Right ventricle myocardium superior (tissue), 1 donor: Measurements from ENCODE around the gene IRAK2. TPM values are rescaled to one million over a fixed set of nuclear protein-coding genes. Genes with fewer than 3 reads are reported as not detected.

Experiments used
- ATAC-seq: fragments of 200-7000 bp; cut with Tn5 transposase; one replicate; pipeline ENCODE4 v1.9.1; 2020; ENCODE audit warnings: mild to moderate bottlenecking; ENCODE audit not compliant: poor library complexity
- DNase-seq: peaks from one replicate; pipeline ENCODE4 v3.0.0-alpha.2; 2020
- intact Hi-C: fragments of 100-400 bp; cut with DNase I; formaldehyde crosslinking; loops from one replicate; pipeline ENCODE4 v1.11.2; 2022
- total RNA-seq: library from RNA; stranded (reverse); fragmentation: NEBNext Ultra II Directional; extraction: Animal tissue kit (Norgen Biotek cat#: 25700); gene quantifications from one replicate; pipeline ENCODE4 v1.2.1, GENCODE V29; 2021
- donor health status: DM: no; HTN: yes; CAD: no; lungs with severe emphysema.

Gene IRAK2
- total RNA-seq, 1 donor from 2014 or later: 1.7 TPM

DNA sequence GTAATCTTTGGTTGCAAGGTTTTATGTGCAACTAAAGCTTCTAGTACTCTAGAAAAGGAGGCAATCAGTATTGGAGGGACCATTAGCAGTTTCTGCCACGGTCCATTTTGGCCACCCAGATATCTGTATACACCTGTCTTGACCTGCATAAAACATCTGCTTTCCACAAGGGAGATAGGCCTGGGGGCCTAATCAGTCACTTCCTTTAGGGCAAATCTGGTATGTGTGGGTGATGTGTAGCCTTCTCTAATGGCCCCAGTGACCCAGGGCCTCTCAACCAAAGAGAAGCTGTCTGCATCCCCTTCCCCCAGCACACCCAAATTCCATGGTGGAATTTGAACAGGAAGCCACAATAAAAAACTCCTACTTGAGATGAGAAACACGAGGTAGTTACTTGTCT is 19.5 kb downstream of the IRAK2 start:
- DNase-seq (no peak), ATAC-seq (no peak)
- intact Hi-C loops: no loop called here

DNA sequence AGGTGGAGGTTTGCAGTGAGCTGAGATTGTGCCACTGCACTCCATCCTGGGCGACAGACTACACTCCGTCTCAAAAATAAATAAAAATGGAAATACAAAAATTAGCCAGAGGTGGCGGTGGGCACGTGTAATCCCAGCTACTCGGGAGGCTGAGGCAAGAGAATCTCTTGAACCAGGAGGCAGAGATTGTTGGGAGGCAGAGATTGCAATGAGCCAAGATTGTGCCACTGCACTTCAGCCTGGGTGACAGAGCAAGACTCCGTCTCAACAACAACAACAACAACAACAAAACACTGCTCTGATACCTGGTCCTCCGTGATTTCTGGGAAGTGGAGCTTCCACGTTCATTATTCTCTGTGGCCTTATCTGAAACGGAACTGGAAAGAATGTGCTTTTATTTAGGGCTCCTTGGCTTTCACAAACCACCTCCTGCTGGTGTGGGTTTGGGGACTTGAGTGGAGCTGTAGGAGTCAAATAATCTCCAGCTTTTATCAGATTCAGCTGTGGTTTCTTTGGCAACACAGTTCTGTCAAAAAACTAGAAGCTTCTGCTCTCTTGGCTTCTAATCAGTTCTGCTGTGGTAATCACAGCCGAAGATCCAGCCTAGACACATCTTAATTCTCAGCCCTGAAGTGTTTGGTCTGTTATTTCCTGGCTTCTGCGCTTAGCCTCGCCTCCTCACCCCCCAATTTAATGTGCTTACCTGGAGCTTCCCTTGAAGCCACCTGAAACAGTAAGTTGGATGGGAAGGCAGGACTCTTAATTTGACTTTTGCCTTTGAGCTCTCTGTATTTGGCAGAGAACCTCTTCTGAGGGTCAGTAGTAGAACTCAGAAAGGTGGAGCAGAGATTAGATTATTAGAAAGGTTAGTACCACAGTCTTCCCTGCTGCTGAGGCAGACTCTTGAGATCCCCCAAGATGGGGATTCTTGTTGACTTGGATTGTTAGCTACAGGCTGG is 21.4 kb downstream of the IRAK2 start:
- DNase-seq (no peak), ATAC-seq (peak; percentile 15)
- intact Hi-C loops: no loop called here

DNA sequence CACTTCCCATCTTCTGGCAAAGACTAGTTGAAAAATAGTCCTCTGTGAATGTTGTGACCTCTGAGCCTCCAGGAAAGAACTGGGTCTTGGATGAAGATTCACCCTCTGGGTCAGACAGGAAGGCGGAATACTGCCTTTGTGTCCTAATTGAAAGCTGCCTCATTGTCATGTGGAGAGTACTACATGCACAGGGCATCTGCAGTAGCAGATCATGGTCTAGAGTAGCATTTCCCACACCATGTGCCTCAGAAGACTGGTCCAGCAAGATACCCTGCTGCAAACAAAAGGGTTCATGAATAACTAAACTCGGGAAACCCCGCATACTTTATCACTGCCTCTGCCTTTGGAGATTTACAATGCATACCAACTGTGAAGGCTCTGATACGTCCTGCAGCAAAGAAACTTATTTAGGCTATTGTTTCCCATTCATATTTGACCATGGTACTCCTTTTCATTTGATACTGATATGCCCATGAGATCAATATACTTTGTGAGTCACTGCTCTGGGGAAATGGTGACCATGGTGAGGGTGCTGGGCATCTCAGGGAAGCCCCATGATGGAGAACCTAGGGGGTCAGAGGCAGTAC is 22.7 kb downstream of the IRAK2 start:
- intact Hi-C loops: no loop called here
- ATAC-seq: no peak

DNA sequence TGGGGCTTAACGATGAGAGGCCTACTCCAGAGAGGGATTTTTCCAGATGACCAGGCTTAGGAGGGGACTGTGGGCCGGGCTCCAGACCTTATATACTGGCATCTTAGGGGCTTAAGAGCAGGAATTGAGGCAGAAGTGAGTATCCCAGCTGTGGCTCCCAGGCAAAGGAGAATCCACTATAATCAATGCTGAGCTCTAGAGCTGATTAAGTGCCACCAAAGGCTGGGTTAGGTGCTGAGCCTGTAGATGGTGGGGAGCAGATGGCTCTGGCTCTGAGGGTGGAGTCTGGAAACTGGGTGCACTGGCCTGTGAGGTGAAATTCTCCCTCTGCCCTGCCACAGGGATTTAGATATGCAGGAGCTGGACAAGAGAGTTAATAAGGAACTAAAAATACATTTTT is 23.2 kb downstream of the IRAK2 start:
- intact Hi-C loops: no loop called here
- DNase-seq (no peak), ATAC-seq (no peak)

More for the DNA sequence above, 22.7 kb downstream of the IRAK2 start:
- DNase-seq: no peak

DNA sequence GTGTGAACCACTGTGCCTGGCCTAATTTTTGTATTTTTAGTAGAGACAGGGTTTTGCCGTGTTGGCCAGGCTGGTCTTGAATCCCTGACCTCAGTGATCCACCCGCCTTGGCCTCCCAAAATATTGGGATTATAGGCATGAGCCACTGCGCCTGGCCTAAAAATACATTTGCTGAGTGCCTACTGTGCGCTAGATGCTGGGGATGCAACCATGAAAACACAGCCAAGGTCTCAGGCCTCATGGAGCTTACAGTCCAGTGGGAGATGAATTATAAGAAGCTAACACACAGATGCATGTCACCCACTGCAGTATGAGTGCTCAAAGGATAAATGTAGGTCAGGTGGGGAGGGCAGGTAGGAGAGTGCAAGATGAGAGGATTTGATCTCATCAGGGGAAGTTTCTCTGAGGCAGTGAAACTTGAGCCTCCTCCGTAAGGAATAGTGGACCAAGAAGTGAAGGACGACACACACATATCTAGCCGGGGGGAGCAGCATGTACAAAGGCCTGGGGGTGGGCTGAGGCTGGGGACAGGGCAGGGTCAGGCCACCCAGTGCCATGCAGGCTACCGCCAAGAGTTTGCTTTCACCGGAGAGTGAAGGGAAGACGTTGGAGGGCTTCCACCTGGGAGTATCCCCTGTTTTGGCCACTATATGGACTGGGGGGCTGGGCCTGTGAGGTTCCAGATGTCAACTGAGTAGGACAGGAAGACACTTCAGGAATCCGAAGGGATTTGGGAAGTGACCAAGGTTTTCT is 24.3 kb downstream of the IRAK2 start:
- ATAC-seq (no peak), DNase-seq (no peak)
- intact Hi-C loops: no loop called here

DNA sequence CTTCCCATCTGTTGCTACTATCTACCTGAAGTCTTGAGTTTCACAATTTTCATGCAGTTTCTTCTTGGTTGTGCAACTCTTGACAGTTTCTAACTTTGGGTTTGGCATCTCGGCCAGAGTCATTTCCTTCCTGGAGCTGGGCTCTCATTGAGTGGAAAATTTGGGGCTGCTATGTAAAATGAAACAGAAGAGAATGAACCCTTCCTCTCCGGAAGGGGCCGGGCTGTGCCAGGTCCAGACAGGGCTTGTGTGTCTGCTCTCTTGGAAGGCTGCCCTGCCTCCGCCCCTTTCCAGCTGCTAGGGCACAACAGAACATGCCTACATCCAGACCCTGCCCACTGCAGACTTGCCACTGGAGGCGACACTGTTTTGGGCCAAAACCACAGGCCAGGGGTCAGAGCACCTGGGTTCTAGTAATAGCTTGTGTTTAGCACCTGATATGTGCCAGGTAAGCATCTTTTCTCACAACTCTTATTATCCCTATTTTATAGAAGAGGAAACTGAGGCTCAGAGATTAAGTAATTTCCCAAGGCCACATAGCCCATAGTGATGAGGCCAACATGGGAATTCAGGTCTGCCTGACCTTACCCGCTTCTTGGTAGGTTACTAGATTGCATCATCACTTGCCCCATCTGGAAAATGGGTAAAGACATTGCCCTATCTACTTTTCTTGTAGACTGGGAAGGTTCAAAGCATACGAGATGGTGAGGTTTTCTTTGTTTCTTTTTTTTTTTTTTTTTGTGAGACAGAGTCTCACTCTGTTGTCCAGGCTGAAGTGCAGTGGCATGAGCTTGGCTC is 25.0 kb downstream of the IRAK2 start:
- ATAC-seq: peak; percentile 73
- intact Hi-C loops: no loop called here
- DNase-seq: peak; percentile 95

DNA sequence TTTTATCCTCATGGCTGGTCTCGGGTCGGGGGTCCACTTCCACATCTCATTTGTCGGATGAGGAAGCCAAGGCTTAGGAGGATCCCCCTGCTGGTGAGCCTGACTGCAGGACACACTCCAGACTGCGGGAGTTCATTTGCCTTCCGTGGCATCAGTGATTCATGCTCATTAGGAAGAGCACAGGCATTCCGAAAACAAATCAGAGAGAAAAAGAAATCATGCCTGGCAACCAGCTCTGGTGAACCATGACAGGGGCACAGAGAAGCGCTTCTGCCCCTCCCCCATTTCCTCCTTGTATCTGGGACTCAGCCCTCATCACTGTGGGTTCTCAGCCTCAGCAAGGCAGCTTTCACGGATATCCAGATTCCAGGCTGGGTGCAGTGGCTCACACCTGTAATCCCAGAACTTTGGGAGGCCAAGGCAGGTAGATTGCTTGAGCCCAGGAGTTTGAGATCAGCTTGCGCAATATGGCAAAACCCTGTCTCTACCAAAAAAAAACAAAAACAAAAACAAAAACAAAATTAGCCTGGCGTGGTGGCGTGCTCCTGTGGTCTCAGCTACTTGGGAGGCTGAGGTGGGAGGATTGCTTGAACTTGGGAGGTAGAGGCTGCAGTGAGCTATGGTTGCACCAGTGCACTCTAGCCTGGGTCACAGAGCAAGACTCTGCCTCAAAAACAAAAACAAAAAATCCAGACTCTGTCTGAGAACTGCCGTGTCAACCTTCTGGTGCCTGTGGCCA is 28.4 kb downstream of the IRAK2 start:
- intact Hi-C loops: no loop called here
- ATAC-seq (no peak), DNase-seq (no peak)

DNA sequence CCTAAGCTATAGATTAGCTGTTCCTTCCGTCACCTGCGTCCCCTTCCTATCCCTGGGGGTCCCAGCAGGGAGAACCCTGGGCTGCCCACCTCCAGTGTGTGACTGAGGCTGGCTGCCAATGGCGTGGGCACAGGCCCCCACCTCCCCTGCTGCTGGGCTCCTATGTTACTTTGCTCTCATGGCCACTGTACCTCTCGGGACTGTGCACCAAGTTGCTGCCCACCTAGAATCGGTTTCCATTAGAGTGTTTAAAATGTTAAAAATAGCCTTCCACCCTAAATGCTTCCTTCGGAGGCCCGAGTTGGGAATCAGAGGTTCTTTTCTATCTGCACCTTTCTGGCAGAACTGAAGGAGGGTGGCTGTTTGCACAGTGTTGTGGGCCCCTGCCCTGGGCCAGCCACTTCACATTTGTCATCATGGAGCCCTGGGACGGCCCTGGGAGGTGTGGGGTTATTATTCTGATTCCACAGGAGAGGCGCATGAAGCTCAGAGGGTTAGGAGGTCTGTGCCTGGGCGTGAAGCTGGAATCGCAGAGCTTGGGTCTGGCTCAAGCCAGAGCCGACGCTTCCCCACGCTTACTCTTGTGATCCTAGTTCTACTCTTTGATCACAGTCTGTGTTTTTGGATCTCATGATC is 29.1 kb downstream of the IRAK2 start:
- peak; percentile 7 for ATAC-seq
- DNase-seq: no peak
- intact Hi-C loops: no loop called here

DNA sequence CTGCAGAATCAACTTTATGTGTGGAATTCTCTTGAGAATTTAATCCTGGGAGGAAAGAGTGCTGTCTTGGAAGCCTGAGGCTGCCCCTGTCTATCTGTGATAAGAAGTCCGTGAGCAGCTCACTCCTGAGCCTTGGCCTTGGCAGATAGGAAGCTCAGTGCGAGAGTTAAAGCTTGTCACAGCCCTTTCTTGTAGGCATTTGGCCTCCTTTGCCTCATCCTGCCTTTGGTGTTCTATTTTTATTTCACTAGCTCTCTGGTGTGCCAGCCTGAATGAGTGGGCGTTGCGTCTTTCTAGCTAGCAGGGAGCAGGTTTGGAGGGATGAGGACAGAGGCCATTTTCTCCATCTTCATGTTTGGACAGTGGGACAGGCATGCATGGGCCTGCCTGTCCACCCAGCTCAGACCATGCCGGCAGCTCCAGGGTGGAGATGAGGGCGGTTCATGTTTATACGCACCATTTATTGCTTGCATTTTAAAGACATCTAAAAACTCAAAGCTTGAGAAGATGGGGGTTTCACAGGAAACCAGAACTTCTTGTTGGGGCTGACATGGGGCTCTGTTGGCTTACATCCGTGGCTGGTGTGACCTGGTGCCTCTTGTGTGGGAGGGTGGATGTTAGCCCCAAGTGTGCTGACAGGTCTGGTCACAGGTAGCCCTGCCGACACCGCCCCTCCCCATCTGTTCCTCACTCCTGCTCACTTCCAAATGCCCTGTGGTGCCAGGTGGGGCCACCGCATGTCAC is 29.8 kb downstream of the IRAK2 start:
- intact Hi-C loops: no loop called here
- no peak for DNase-seq
- ATAC-seq: peak; percentile 67

DNA sequence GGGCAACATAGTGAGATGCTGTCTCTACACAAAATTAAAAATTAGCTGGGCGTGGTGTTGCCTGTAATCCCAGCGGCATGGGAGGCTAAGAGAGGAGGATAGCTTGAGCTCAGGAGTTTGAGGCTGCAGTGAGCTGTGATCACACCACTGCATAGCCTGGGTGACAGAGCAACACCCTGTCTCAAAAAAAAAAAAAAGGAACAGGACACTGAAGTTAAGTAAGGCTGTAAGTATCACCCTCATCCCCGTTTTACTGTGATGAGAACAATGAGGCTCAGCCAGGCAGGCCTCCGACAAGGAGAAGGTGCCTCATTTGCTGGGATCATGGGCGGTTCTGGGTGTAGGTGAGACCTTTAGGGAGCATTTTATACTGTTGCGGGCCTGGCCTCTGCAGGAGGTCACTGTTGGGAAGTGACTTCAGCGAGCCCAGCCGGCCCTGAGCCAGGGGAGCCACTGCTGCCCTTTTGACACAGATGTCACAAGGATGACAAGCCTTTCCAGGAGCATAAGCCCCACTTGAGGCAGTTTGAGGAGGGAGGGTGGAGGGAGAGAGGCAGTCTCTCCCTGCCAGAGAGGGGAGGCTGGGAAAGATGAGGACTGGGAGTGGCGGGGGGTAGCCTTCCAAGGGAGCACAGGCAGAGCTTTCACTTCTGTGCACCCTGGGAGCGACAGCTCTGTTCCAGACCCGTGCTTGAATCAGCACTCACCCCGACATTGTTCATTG is 30.8 kb downstream of the IRAK2 start:
- intact Hi-C loops: no loop called here
- ATAC-seq (no peak), DNase-seq (no peak)

DNA sequence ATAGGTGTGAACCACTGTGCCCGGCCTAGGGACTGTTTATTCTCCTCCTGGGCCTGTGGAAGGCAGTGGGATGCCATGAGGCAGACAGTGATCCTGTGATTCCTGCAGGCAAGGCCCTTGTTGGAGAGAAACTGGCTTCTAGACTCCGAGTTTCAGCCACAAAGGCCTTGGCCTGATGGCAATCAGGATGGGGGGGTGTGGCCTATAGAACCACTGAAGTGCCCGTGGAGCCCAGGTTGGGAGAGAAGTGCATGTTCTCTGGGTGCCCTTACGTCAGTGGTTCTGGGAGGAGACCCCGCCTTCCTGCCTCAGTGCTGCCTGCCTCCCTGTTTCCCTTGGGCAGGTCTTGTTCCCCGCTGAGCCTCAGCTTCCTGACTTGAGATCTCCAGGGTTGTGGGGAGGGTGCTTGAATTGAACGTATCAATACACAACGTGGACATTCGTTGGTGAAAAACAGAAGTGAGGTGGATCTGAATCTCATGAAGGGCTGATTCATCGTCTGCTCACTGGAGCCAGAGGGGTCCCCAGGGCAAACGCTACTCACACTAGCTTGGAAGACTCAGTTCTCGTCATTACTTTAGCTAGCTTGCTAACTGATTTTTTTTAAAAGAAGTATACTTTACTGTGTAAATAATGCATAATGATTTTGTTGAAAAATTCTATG is 31.8 kb downstream of the IRAK2 start:
- intact Hi-C loops: no loop called here
- ATAC-seq: no peak
- DNase-seq: peak; percentile 79

DNA sequence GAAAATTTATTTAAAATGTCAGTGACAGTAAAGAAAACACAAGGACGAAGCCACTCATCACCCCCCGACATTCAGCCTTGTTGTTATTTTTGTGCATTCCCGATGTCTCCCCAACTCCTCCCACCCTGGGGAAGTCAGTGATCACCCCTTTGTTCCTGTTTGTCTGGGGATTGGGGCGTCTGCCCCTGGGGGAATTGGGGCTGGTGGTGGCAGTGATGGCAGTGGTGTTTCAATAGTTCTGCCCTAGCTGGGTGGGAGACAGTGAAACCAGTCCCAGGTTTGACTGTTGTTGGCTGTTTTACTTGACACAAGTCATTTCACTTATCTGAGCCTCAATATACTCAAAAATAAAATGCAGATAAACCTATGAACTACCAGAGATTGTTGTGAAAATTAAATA is 33.5 kb downstream of the IRAK2 start:
- intact Hi-C loops: no loop called here
- no peak for ATAC-seq
- DNase-seq: no peak

DNA sequence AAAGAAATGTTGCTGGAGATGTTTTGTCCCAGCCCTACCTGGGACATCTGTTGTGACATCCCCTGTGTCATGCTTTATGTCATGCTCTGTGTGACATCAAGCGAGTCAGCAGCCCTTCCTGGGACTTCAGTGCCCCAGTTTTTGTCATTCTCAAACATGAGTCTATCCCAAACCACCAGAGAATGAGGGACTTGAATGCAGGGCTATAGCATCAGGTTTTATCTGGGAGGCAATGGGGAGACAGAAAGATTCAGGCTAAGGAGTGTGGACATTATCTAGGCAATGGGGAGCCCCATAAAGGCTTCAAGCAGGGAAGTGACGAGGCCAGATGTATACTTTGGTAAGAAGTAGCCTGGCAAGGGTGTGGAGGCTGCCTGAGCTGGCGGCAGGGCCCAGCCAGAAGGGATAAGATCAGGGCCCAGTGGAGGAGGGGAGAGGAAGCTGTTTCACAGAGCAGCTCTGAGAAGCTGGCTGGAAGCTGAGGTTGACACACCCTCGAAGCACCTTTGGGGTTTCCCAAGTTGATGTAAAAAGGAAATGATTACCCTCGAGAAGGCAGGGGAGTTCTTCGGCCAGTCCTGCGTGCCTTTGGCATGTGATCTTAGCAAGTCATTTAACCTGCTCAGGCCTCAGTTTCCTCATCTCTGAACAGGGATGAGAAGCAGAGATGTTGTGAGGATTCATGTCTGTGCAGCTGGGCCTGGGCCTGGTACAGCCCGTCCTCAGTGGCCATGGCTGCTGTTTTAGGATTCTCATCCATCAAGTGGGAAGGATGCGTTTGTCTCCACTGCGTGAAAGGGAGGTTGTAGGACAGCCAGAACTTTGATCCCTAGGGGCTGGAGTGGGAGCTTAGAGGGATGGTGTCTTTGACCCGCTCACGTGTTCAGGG is 34.3 kb downstream of the IRAK2 start:
- intact Hi-C loops: no loop called here
- ATAC-seq (no peak), DNase-seq (no peak)

DNA sequence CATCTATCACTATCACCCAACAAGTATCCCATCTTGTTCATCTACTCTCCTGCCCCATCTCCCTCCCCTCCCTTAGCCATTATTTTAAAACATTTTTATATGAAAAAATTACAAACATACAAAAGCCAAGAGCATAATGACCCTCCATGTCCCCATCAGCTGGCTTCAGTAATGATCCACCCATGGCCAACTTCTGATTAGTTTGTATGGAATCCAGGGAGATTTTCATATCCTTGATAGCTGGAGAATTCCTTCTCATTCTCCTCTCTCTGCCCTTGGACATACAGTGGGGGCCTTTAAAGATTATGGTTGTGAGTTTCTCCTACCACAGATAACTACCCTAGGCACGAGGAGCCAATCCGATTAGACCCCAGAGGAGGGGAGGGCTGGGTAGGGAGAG is 40.2 kb downstream of the IRAK2 start:
- DNase-seq (no peak), ATAC-seq (no peak)
- intact Hi-C loops: no loop called here
